Measurements from ENCODE around the gene CREB5.

CREB5 gene

DNA sequence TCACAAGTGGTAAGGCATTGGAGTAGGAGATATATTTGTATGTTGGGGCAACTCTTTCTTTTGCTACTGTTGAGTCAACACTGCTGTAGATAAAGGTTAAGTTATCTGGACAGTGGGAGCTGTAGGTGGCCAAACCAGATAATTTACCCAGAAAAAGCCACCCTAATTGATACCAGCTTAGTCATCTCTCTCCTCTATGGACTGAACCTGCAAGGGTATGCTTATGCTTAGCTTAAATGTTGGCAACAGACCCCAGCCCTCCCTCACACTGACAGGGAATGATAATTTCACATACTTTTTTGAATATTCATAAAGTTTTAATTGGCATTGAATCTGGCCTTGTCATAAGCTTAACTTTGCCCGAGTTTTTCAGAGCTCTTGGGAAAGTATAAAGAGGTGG is 66.3 kb downstream of the CREB5 start:
- DNase-seq (ENCODE audit: low read depth in 2 of 2) = no peak

DNA sequence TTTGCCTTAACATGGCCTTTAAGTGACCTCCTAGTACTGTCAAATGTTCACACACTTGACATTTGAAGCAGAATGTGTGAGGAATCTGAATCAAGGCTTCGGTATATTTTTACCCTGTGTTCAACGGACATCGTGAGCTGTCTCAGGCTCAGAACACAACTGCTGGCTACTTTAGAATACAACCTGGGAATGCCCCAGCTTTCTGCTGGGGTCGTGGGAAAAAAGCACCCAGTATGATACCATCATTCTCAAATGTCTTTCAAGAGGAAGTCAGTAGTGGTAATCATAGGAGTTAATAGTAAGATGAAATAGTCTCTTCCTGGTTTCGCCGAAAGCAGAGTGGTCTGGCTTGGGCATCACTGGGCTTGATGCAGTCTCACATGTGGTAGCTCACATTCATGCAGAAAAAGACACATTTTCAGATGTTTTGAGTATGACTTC is 67.2 kb downstream of the CREB5 start:
- no peak for DNase-seq (ENCODE audit: low read depth in 2 of 2)

DNA sequence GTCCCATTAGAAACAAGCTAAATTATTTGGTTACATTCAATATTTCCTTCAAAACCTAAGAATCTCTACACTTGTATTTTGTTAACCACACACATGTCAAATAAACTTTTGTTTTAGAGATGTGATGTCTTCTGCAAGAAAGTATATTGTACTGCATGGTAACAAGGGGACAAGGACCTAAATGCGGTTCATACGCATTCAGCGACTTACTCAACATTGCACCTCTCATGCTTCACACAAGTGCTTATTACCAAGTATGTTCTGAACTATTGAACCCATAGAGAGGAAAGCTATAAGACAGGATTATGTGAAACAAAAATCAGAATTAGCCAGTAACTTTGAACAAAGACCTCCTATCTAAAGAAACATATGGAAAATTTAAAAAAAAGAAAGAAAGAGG is 68.3 kb downstream of the CREB5 start:
- DNase-seq (ENCODE audit: low read depth in 2 of 2) = no peak

DNA sequence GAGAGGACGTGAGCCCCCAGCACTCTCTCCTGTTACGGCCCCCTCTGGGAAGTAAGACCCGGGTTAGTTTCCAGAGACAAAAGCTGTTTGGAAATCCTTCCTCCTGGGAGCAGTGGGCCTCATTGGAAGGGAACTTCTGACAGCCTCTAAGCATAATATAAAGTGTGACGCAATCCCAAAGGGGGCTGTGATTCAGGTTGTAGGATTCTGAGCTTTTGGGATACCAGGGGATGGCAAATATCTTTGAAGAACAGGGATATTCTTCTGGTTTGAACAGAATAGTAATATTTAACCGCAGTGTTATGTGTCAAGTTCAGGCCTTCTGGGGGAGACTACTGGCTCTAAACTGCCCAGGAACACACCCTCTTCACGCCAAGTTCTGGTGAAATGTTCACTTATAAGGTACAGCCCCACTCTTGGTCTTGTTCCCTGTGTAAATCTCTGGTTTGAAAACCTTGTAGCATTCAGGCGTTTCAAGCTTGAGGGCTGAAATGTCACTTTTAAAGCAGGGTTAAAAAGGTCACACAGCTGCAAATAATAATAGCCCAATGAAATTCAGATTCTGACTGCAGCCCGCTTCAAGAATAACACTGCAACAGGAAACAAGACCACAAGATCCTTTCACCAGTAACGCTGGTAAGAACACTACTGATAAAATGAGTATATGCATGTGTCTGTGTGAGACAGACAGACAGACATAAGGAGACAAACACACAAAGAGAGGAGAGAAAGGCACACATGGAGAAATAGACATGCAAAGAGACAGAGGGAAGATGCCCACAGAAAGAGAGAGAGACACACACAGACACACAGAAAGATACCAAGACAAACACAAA is 69.0 kb downstream of the CREB5 start:
- no peak for DNase-seq (ENCODE audit: low read depth in 2 of 2)

DNA sequence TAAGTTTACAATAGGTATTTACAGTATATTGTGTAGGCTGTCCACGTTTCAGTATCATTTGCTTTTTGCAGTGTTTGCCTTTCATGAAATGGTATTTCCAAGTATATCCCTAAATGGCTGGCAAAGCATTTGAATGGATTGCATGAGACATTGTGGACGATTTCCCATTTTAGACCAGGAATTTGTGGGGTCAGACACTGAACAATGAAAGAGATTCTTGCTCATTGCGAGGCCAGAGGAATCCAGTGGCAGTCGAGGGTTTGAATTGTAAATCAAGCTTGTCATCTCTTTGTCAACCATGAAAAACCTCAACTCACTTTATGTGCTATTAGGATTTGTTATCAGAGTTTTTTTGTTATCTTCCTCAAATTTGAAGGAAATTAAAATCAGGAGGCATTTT is 70.8 kb downstream of the CREB5 start:
- DNase-seq (ENCODE audit: low read depth in 2 of 2) = no peak

DNA sequence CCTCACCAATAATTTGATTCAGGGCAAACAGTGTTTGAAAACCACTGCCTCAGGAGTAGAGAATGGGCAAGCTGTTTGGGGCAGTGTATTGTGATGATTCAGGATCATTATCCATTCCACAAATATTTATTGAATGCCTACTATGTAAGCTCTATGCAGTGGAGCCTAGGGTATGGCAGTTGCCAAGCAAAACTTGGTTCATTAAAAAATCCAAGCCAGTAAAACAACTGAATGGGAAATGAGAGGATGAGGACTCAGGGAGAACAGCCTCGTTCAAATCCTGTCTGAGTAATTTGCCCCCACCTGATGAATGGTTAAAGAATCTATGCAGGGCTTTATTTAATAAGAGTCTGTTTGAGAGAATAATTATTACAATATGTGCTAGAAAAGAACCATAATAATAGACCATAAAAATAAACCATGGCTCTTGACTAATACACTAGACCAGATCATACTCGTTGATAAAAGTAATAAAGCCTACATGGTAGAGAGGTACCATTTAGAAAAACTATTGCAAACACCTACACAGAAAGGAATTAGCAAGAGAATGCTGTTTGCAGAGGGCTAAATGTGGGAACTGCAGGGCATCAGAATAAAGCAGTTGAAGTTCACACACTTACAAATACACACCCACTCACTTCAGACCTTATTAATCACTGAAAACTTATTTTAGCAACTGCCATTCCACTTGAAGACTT is 71.7 kb downstream of the CREB5 start:
- no peak for DNase-seq (ENCODE audit: low read depth in 2 of 2)

DNA sequence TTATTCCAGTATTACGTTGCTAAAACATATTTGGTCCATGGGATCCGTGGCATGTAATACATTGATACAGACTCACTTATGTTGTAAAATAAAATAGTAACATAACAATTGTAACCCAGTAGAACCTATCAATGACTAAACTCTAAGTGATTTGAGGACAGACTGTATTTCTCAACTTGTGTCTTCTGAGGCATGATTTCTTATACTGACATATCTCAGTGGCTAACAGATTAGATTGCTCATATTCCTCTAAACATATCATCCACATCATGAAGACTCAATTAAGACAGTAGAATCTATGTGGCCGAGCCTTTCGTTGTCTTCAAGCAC is 72.3 kb downstream of the CREB5 start:
- no peak for DNase-seq (ENCODE audit: low read depth in 2 of 2)

DNA sequence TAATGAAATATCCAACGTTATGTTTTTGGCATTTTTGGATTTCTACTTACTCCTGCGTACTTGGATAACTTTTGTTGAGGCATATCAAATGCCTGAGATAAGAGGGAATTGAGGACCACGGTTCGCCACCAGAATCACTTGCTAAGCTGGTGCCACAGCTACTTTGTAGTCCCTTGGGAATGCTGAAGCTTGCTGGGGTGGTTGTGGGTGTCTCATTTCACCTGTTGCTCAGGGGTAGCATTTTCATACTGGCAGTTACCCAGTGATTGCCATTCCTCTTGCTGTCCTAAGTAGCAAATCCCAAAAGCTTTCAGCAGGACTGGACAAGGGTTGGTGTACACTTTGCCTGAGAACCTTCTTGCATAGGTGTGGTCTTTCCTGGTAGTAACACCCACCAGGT is 75.2 kb downstream of the CREB5 start:
- no peak for DNase-seq (ENCODE audit: low read depth in 2 of 2)

DNA sequence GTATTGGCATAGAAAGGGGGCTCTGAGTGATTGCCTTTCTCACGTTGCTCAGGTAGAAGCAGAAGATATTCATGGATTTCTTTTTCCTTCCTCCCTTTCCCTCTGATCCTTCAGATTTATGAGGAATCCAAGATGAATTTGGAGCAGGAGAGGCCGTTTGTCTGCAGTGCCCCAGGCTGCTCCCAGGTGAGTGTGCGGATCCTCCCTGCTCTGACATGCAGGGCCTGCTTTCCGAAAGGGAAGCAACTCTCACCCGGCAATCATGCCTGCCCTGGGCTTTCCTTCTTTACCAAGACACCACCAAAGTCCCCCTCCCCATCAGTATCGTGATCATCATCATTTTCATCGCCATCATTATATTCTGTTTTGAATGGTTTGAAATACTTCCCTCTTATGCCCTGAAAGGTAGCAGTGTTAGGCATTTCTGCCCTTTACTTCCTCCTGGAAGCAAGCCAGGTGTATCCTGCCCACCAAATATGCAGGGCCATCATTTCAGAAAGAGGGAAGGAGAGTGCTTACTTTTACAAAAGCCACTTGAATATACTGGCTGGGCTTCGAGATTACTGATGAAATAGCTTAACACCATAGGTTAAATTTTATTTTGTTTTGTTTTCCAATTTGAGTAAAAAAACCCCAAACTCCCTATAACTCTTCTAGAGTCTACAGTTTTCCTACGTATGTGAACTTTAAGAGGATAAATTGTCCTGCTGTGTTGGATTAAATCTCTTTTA is 75.9 kb downstream of the CREB5 start:
- DNase-seq (ENCODE audit: low read depth in 2 of 2) = no peak

DNA sequence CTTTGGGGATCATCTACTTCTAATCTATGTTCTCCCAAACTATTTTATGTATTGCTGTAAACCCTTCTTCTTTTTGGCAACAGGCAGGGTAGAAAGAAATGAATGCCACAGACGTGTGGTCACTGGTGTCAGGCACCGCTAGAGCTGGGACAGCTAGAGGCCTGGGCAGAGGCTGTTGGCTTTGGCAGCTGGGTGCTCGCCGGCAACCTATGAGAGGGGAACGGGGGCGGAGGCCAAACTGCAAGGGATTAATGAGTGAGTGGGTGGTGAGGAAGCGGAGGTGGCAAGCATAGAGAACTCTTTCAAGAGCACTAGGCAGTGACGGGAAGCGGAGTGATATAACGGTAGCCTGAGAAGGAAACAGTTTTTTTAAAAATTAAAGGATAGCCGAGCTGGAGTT is 78.5 kb downstream of the CREB5 start:
- no peak for DNase-seq (ENCODE audit: low read depth in 2 of 2)

DNA sequence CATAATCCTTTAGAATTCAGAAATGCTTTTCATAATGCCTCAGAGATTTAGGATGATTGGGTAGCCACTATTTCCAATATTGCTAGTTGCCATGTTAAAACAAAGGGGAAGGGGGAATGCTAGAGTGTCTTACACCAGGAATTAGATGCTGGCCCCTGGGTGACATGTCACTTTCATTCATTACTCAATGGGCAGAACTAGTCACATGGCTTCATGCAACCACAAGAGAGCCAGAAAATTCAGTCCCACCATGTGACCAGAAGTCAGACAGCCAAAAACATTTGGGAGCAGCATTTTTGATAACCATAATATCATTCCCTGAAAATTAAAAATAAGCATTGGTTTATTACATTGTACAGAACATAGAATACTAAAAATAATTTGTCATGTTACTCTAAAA is 81.2 kb downstream of the CREB5 start:
- DNase-seq (ENCODE audit: low read depth in 2 of 2) = no peak

DNA sequence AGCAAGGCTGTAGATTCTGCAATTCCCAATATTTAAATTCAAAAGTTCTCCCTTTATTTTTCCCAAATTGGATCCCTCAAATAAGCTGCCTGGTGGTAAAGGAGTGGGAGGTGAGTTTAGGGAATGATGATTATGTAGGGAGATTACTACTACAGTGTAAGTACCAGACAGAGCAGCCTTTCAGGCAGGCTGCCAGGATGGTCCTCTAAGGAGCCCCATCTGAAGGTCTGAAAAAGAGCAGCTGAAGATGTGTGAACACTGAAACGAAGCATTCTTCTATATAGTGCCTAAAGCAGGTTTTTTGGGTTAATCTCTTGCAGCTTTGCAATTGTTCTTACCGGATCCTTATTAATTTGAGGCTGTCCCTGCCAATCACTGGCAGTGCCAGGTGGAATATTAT is 84.7 kb downstream of the CREB5 start:
- no peak for DNase-seq (ENCODE audit: low read depth in 2 of 2)

DNA sequence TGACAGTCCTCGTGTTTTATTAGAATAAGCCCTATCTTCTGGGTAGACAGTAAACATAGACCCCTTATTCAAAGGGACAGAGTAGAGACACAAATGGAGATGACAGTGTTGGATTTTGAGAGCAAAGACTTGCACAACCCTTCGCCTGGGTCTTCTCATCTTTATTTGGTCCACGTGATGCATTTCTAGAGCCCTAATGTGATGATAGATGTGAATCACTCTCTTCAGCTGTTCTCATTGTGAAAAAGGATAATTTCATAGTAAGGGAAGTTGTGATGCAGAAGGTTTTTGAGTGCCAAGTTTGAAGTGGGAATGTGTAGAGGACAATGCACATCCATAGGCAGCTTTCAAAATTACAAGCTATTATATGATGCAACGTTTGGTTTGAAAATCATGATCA is 86.3 kb downstream of the CREB5 start:
- no peak for DNase-seq (ENCODE audit: low read depth in 2 of 2)

DNA sequence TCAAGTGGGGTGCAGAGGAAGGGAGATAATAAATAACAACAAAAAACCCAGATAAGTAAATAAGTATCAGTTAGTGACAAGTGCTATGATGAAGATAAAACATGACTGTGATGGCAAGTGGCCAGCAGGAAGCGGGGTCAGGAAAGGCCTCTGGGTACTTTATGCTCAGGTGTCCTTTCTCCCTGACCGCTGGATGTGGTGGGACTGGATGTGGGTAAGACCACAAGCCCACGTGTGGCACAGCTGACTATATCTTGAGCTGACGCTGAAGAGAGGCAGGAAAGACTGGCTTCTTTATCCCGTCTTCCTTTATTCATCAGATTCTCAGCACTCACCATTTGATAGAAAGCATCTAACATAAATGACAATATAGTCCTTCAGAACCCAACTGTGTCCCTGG is 87.8 kb downstream of the CREB5 start:
- DNase-seq (ENCODE audit: low read depth in 2 of 2) = no peak

DNA sequence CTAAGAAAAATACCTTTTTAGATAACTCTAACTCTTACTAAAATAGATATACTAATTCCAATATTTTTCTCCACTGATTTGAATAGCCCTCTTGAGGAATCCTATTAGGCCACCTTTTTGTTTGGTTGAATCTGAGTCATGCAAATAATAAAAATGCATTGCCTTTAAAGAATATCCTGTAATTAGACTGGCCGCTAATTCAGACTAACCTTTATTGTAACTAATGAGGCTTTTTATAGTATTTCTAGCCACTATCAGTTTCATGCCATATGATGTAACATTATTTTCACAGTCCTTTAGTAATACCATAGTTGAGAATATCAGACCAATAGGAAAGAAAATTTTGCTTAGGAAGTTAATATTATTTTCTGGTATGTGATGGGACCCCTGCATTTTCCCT is 90.1 kb downstream of the CREB5 start:
- no peak for DNase-seq (ENCODE audit: low read depth in 2 of 2)

DNA sequence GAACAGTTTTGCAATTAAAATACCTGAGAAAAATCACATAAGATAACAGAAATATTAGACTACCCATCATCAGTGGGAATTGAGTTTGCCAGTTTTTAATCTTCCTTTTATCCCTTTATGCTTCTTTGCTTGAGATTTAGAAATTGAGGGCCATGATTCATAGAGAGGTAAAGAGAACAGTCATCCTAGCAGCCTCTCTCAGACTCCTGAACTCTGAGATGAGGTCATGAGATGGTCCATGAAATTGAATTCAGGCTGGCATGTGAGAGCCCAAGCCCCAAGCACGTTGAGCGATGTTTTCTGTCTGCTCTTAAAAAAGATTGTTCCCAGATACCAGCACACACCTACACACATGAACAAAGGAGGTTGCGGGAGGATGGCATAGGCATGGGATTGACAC is 91.1 kb downstream of the CREB5 start:
- no peak for DNase-seq (ENCODE audit: low read depth in 2 of 2)

DNA sequence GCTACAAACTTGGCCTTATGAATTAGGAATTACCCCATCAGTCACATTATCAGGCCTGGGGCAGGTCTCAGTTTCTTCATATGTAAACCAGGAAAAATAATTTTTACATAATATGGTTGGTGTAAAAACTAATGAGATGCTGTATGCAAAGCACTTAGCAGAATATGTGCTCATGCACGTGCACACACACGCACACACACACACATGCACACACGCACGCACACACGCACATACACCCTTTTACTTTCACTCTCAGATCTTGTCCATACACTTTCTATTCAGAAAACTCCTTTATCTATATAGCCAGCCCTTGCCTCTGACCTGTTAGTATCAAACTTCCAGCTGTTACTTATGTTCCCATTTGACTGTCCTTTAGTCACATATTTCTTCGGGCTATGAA is 92.7 kb downstream of the CREB5 start:
- DNase-seq (ENCODE audit: low read depth in 2 of 2) = no peak

DNA sequence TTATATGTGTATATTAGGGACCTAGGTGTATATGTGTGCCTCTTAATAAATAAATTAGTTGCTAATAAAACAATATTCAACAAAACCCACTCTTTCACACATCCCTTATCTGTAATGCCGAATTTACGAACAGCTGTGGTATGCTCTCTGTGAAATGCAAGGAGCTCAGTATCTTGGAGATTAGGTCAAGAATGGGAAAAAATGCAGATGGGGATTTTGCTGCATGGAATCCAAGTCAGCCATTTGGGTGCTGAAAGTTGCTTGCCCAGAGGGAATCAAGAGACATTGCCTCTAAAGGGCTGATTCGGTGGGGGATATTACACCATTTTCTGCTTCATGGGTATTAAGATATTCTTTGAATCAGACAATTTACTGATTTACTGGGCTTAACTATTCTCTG is 93.5 kb downstream of the CREB5 start:
- DNase-seq (ENCODE audit: low read depth in 2 of 2) = no peak

DNA sequence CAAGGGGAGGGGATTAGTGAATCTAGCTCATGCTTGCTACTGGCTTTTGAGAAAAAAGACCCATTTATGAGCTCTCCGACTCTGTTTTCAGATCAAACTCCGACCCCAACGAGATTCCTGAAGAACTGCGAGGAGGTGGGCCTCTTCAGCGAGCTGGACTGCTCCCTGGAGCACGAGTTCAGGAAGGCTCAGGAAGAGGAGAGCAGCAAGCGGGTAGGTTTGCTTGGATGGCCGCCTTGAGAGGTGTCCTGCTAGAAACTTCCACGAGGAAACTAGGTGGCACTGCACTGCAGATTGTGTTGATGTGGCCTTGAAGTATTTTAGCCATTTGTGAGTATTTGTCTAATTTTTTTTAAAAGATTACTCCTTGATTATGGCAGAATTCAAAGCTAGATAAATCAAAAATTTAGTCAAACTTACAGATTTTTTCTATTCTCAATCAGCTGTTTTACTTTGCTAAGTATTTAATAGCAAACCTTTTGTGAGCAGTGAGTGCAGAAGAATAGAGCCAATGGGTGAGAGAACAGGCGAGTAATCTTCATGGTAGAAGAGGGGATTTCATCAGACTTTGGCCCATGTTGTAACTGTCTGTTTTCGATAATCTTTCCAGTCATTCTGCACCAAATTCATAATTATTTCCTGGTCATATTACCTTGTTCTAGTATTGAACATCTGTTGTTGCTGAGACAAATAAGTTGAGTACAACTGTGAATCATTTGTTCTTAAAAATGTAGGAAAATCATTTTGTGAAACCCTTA is 95.4 kb downstream of the CREB5 start:
- DNase-seq (ENCODE audit: low read depth in 2 of 2) = no peak

DNA sequence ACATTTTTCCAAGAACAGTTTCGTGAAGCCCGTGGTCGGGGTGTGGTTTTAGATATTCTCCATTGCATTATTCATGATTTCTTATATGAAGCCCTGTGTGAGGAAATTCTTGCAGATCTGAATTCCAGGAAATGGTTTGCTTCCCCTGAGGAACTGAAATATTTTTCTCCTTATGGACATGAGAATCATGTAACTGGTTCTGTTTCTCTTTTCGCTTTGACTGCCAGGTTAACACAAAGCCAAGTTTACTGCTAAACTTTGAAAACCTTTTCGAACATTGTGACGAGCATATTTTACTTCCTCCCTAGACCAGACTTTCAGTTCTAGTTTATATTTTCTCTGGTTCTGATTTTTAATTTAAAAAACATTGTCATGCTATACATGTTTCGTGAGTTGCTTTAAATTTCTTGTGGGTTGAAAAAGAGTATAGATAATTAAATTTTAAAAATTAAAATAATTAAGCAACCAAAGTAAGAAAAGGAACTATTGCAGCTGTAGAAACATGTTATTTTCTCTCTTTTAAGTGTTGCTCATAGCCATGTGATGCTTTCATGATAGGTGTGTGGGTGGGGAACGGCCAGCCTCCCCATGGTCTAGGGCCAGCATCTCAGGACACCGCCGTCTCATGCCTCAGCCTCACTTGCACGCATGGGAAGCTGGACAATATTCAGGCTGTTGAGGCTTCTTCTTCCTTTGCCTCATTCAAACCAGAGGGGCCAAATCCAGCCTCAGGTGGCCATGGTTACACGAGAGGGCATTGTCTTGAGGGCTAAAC is 97.1 kb downstream of the CREB5 start:
- DNase-seq (ENCODE audit: low read depth in 2 of 2) = no peak

DNA sequence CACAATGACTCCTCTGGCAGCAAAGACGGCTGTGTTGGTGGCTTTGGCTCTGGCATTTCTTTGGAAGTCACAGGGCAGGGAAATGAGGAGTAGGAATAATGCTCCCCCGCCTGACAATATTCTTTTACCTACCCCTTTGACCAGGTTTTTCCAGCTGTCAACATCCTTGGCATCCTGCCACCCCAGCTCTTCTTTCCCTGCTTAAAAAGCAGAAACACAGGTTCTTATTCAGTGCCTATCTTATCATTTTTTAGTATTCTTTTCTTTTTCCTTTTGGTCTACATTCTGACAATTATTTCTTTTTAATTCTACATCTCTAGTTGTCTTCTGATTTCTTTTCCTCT is 97.7 kb downstream of the CREB5 start:
- no peak for DNase-seq (ENCODE audit: low read depth in 2 of 2)
